Epithelial cell of esophagus (primary cell): ENCODE data around the gene PEX12.
A peak's percentile ranks its signal among the peaks of the same experiment; 100 is the strongest.
"Not testable (repeated sequence)": the region's sequence is repeated elsewhere in the genome, so short reads cannot be mapped to it uniquely, and the experiment has no call there.

Experiments used
- DNase-seq: peaks from one replicate; pipeline ENCODE4 v3.0.0; 2010; ENCODE audit warnings: low read depth
- H3K4me3 ChIP-seq: 2 replicates; pipeline ENCODE4 v1.5.1; 2011; ENCODE audit warnings: mild to moderate bottlenecking, low read length, control low read depth
- TF ChIP-seq, protein P1 (sequence below): IDR thresholded peaks from 2 replicates; pipeline ENCODE4 v1.5.1; 2011; ENCODE audit warnings: low read depth, mild to moderate bottlenecking, low read length, control low read depth, inconsistent platforms; ENCODE audit not compliant: insufficient read depth; ENCODE audit errors: missing control alignments

Gene PEX12

DNA sequence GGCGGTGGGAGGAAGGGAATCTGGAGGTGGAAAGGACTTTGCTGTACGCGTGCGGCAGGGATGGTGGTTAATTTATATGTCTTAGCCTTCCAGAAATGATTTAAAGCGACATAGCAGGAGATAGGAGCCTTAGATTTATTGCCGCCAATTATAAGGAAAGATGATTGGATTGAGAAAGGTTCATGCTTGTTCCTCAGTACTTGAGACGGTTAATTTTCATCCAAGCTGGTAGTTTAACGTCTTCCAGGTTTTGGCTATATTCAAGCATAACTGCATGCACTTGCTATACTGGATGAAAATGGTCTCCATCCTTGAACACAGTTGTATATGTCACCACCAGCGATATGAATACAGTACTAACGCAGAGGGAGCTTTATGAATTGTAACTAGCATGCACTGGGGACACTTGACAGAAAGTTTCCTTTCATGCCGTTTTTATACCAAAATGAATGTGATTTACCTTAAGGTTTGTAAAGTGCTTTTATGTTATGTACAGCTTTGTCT, 610 bp upstream of the PEX12 start:
- H3K4me3 ChIP-seq = peak overlapping the region; percentile 87
- no peak for DNase-seq
- TF ChIP-seq, protein P1, sequence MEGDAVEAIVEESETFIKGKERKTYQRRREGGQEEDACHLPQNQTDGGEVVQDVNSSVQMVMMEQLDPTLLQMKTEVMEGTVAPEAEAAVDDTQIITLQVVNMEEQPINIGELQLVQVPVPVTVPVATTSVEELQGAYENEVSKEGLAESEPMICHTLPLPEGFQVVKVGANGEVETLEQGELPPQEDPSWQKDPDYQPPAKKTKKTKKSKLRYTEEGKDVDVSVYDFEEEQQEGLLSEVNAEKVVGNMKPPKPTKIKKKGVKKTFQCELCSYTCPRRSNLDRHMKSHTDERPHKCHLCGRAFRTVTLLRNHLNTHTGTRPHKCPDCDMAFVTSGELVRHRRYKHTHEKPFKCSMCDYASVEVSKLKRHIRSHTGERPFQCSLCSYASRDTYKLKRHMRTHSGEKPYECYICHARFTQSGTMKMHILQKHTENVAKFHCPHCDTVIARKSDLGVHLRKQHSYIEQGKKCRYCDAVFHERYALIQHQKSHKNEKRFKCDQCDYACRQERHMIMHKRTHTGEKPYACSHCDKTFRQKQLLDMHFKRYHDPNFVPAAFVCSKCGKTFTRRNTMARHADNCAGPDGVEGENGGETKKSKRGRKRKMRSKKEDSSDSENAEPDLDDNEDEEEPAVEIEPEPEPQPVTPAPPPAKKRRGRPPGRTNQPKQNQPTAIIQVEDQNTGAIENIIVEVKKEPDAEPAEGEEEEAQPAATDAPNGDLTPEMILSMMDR = no peak

DNA sequence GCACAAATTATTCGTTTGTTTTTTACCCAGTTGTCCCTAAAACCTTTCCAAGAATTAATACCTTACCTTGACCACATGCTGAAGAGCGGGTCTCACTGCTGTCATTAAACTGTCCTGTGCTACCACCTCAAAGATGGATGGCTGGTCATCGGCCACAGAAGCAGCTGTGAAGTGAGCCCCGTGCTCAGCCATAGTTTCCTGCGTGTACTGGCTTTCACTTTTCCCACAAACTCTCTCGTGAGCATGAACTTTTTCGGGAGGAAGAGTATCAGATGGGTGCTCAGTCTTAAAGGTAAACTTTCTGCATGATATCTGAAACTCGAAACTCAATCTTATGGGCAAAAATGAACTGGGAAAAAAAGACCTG, 558 bp downstream of the PEX12 start:
- no peak for DNase-seq
- TF ChIP-seq, protein P1 = no peak
- H3K4me3 ChIP-seq = peak overlapping the region; percentile 87

DNA sequence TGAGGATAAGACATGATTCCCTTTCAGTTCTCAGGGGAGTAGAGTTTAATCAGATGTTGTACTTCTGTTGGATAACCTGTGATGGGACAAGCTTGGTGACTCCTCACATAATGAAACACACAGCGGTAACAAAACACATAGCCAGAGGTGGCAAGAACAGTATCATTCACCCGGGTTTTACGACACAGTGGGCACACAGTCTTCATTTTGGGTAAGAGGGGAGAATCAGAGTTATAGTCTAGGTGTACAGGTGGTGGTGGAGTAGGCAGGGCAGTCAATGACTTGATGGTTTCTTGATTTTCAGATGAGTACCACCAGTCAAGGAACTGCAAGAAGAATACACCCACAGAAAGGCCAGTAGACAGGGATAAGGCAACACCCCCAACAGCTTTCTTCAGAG, 2.6 kb downstream of the PEX12 start:
- DNase-seq = no peak
- TF ChIP-seq, protein P1 = no peak

DNA sequence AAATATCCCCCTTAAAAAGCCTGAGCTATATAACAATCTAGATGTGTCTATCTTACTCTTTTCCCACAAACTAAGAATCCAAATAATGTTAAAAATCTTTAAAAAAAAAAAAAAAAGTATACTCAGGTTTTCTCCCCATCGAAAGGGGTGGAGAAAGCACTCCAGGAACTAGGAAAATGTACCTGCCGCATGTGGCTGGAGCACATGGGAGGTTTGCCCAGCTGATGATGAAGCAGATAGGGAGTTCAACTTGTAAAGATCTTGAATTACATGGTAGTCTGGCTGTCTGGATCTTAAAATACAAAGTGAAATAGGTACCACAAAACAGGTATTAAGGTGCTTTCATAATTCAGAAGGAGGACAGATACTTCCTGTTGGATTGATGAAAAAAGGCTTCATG, 9.0 kb downstream of the PEX12 start:
- peak overlapping the region; percentile 92 for H3K4me3 ChIP-seq
- no peak for DNase-seq
- TF ChIP-seq, protein P1 = no peak

More for the DNA sequence above, 2.6 kb downstream of the PEX12 start:
- no peak overlapping the region for H3K4me3 ChIP-seq

DNA sequence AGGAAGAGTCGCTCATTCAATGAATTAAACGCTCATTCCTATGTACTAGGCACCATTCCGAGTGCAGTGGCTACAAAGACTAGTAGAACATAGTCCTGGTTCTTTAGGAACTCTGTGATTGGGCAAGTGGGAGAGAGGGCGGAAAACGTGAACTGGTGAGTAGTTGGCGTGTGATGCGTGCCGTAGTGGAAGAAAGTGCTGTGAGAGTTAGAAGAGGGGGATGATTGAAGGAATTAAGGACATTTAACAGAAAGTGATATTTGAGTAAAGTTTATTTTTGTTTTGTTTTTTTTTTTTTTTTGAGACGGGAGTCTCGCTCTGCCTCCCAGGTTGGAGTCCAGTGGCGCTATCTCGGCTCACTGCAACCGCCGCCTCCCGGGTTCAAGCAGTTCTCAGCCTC, 9.8 kb downstream of the PEX12 start:
- TF ChIP-seq, protein P1 = no peak
- DNase-seq = peak; percentile 74
- peak overlapping the region; percentile 92 for H3K4me3 ChIP-seq

DNA sequence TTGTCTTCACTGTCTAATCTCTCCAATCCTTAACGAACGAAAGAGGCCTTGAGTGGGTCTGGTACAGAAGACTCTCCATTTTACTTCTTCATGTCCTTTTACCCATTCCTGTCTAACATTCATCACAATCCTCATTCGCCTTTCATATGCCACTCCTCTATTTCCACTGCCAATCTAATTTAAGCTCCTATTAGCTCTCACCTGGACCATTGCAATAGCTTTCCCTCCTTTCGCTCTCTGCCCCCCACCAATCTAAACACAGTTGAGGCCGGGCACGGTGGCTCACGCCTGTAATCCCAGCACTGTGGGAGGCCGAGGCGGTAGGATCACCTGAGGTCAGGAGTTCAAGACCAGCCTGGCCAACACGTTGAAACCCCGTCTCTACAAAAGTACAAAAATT, 11.4 kb downstream of the PEX12 start:
- no peak overlapping the region for H3K4me3 ChIP-seq
- TF ChIP-seq, protein P1 = no peak
- DNase-seq = no peak

DNA sequence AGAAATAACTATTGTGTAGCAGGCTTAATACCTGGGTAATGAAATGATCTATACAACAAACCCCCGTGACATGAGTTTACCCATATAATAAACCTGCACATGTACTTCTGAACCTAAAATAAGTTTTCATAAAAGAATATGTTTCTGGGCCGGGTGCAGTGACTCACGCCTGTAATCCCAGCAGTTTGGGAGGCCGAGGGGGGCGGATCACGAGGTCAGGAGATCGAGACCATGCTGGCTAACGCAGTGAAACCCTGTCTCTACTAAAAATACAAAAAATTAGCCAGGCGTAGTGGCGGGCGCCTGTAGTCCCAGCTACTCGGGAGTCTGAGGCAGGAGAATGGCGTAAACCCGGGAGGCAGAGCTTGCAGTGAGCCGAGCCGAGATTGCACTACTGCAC, 15.2 kb downstream of the PEX12 start:
- not testable (repeated sequence) for DNase-seq

DNA sequence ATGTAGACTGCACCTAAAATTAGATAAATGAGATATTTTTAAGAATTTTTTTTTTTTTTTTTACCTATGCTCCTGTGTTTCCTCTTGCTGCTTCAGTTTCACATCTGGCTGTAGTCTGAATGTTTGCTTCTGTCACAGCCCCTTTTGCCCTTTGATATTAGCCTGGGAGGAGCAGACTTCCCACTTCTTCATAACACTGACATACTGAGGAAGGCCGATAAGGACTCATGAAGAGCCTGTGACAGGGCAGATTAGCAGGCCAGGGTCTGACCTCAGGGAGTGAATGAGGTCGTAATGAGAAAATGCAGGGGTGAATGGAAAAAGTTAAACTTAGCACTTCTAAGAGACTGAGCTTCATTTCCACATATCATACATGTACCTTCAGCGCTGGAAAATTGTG, 17.7 kb downstream of the PEX12 start, which contains the start of gene SLFN14:
SLFN14 (minus strand) TSS at position 117 of the 400 bp plus-strand sequence. CDS start 2,757 bp downstream, outside the sequence.
- no peak for DNase-seq
- H3K4me3 ChIP-seq = no peak within 1 kb of the TSS
- TF ChIP-seq, protein P1 = no peak

More for the DNA sequence above, 15.2 kb downstream of the PEX12 start:
- not testable (repeated sequence) for H3K4me3 ChIP-seq
